GM06990 (cell line): Measurements from ENCODE around the gene SCUBE1.

ENCODE experiments used
- DNase-seq: peaks from one replicate; pipeline ENCODE4 v3.0.0-alpha.2; 2011; ENCODE audit not compliant: insufficient read length; ENCODE audit errors: extremely low read depth
- H3K27me3 ChIP-seq: replicated peaks from 2 replicates; pipeline ENCODE4 v1.6.0; 2011; ENCODE audit warnings: low read length; ENCODE audit not compliant: control insufficient read depth, insufficient read depth
- H3K36me3 ChIP-seq: 2 replicates; pipeline ENCODE4 v1.5.1; 2011; ENCODE audit warnings: low read length; ENCODE audit not compliant: control insufficient read depth, insufficient read depth
- H3K4me3 ChIP-seq: replicated peaks from 2 replicates; pipeline ENCODE4 v1.5.1; 2011; ENCODE audit warnings: low read depth, mild to moderate bottlenecking, control low read depth, low read length
- CTCF ChIP-seq: IDR thresholded peaks from 2 replicates; pipeline ENCODE4 v1.5.1; 2011; ENCODE audit warnings: low read length, control low read depth, mild to moderate bottlenecking, inconsistent platforms; ENCODE audit not compliant: insufficient read depth, poor library complexity, severe bottlenecking

SCUBE1 gene

GRCh38 chr22:43343262-43343669 lies at the start of gene SCUBE1:
Gene SCUBE1 (minus strand): TSS chr22:43343372. CDS start chr22:43343261, 111 bp downstream.
- no peak for TF ChIP-seq CTCF
- peaks cover 3% of the 10 kb centered on the region for H3K27me3 ChIP-seq
- DNase-seq, result no peak
- no peaks in the 10 kb centered on the region for H3K36me3 ChIP-seq
- no peak within 1 kb of the TSS for H3K4me3 ChIP-seq

GRCh38 chr22:43392385-43392989 lies 49.3 kb upstream of the SCUBE1 start:
- Histone ChIP-seq H3K4me3 (no peak overlapping the region), H3K36me3 (no peaks in the 10 kb centered on the region), H3K27me3 (no peaks in the 10 kb centered on the region; the same call in none of the 2 replicates)
- no peak for TF ChIP-seq CTCF
- DNase-seq, result no peak

- Histone ChIP-seq H3K36me3 (no peaks in the 10 kb centered on the region), H3K27me3 (peaks cover 2% of the 10 kb centered on the region), H3K4me3 (no peak overlapping the region)
- no peak for TF ChIP-seq CTCF
- DNase-seq, result no peak
These were observed 48.1 kb upstream of the SCUBE1 start for GRCh38 chr22:43391306-43391705.

- H3K36me3 ChIP-seq, result no peaks in the 10 kb centered on the region
- peaks cover 3% of the 10 kb centered on the region for H3K27me3 ChIP-seq
- no peak for TF ChIP-seq CTCF
- DNase-seq, result no peak
- no peak overlapping the region for H3K4me3 ChIP-seq
These were observed 47.7 kb upstream of the SCUBE1 start for GRCh38 chr22:43390872-43391271.

- Histone ChIP-seq H3K36me3 (no peaks in the 10 kb centered on the region), H3K27me3 (peaks cover 4% of the 10 kb centered on the region), H3K4me3 (no peak overlapping the region)
- no peak for DNase-seq
- TF ChIP-seq CTCF, result no peak
These were observed 47.0 kb upstream of the SCUBE1 start for GRCh38 chr22:43390166-43390565.

- Histone ChIP-seq H3K4me3 (no peak overlapping the region), H3K36me3 (no peaks in the 10 kb centered on the region), H3K27me3 (peaks cover 4% of the 10 kb centered on the region)
- DNase-seq, result no peak
- TF ChIP-seq CTCF, result no peak
These were observed 46.2 kb upstream of the SCUBE1 start for GRCh38 chr22:43389227-43389836.
